ENCODE data around the gene FHL2.

DNA sequence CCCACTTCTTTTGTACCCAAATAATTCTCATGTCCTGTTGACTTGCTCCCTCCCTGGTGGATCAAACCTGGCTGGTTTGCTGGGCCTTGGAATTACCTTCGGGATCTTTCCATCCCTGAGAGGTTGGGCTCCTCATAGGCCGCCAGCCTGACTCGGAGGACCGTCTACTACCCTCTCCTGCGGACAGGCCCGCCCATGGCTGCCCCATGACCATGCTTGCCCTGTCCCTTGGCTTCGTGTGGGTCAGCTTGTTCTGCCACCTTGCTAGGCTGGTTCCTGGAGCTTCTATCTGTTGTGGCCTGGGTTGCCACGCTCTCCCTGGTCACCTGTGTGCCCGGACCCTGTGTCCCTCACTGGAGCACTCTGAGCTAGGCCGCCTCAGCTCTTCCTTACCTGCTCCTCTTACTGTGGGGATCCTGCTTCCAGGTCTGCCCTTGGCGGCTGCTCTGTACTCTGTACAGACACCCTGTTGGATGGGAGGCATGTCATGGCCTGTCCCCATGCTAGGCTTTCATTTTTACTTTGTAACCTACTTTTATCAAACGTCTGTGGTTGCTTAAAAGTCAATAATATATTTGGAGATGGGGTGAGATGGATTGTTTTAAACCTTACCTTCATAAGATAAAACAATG lies 29.7 kb upstream of the FHL2 start:
- TF ChIP-seq, protein P1, sequence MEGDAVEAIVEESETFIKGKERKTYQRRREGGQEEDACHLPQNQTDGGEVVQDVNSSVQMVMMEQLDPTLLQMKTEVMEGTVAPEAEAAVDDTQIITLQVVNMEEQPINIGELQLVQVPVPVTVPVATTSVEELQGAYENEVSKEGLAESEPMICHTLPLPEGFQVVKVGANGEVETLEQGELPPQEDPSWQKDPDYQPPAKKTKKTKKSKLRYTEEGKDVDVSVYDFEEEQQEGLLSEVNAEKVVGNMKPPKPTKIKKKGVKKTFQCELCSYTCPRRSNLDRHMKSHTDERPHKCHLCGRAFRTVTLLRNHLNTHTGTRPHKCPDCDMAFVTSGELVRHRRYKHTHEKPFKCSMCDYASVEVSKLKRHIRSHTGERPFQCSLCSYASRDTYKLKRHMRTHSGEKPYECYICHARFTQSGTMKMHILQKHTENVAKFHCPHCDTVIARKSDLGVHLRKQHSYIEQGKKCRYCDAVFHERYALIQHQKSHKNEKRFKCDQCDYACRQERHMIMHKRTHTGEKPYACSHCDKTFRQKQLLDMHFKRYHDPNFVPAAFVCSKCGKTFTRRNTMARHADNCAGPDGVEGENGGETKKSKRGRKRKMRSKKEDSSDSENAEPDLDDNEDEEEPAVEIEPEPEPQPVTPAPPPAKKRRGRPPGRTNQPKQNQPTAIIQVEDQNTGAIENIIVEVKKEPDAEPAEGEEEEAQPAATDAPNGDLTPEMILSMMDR (IDR thresholded peaks at IDR 0.05; ENCODE audit: extremely low read depth in 1 of 2, insufficient read depth in 1 of 2, low read depth in 1 of 2, low read length in 2 of 2), result no peak
- no peak for TF ChIP-seq POLR2AphosphoS5 (IDR thresholded peaks at IDR 0.05; ENCODE audit: insufficient read depth, low read depth, low read length)
- no peak for TF ChIP-seq EZH2 (IDR thresholded peaks at IDR 0.05; ENCODE audit: borderline replicate concordance, low read depth, low read length, severe bottlenecking)
- TF ChIP-seq POLR2A (IDR thresholded peaks at IDR 0.05; ENCODE audit: low read depth, low read length), result no peak
- TF ChIP-seq, protein P2, sequence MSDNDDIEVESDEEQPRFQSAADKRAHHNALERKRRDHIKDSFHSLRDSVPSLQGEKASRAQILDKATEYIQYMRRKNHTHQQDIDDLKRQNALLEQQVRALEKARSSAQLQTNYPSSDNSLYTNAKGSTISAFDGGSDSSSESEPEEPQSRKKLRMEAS (IDR thresholded peaks at IDR 0.05; ENCODE audit: insufficient read depth, insufficient read length), result no peak
- TF ChIP-seq GATA2 (IDR thresholded peaks at IDR 0.05; ENCODE audit: insufficient read depth, insufficient read length, low read depth, low read length), result no peak

Measured in endothelial cell of umbilical vein (primary cell).